ENCODE data around the gene CYP2W1. TPM values are rescaled to one million over a fixed set of nuclear protein-coding genes. Genes with fewer than 3 reads are reported as not detected.

CYP2W1 gene
- total RNA-seq, 2 experiments from 2014 or later, result not detected

DNA sequence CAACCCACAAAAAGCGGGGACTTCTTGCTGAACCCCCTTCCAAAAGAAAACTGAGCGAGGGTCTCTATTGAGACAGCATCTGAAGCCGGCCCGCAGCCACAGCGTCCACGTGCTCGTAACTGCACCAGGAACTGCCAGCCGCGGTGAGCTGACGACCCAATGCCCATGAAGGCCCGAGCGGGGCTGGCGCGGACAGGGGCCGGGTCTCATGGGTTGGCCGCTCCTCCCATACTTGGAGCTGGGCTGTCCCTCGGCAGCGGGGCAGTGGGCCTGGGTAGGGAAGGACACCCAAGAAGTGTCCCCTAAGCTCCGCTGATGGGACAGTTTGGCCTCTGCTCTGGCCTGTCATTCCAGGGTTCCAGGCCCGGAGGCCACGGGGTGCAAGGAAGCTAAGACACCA is 22.3 kb downstream of the CYP2W1 start:
- intact Hi-C loops (cut with DNase I, micrococcal nuclease), result no loop called here
- no peaks in the 10 kb centered on the region for H3K27me3 ChIP-seq (ENCODE audit: control insufficient read depth in 1 of 2, insufficient read depth in 2 of 2, low read length in 2 of 2)
- H3K36me3 Mint-ChIP-seq (ENCODE audit: low read depth), result peaks cover 10% of the 10 kb centered on the region
- H3K36me3 ChIP-seq (ENCODE audit: insufficient read depth, low read length), result peaks cover 22% of the 10 kb centered on the region
- no peaks in the 10 kb centered on the region for H3K27me3 Mint-ChIP-seq
- no peaks in the 10 kb centered on the region for H3K4me1 Mint-ChIP-seq (ENCODE audit: low read depth)
- H3K27ac Mint-ChIP-seq, result no peak overlapping the region
- DNase-seq (no peak), ATAC-seq (ENCODE audit: poor library complexity) (no peak)
- H3K27ac ChIP-seq (ENCODE audit: low read depth in 1 of 2, low read length in 2 of 2), result no peak overlapping the region
- H3K9me3 ChIP-seq (ENCODE audit: control insufficient read depth in 1 of 2, insufficient read depth in 1 of 2, low read length in 2 of 2), result no peaks in the 10 kb centered on the region
- ChIA-PET POLR2A (interaction anchor here (0.7 kb wide), 1 partner anchor 82 kb away, joined by 3 read pairs; no protein-coding TSS in a partner anchor), CTCF (no interaction called here)
- TF ChIP-seq, protein P1, sequence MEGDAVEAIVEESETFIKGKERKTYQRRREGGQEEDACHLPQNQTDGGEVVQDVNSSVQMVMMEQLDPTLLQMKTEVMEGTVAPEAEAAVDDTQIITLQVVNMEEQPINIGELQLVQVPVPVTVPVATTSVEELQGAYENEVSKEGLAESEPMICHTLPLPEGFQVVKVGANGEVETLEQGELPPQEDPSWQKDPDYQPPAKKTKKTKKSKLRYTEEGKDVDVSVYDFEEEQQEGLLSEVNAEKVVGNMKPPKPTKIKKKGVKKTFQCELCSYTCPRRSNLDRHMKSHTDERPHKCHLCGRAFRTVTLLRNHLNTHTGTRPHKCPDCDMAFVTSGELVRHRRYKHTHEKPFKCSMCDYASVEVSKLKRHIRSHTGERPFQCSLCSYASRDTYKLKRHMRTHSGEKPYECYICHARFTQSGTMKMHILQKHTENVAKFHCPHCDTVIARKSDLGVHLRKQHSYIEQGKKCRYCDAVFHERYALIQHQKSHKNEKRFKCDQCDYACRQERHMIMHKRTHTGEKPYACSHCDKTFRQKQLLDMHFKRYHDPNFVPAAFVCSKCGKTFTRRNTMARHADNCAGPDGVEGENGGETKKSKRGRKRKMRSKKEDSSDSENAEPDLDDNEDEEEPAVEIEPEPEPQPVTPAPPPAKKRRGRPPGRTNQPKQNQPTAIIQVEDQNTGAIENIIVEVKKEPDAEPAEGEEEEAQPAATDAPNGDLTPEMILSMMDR (IDR thresholded peaks at IDR 0.05), result no peak
- no peak overlapping the region for H3K4me3 ChIP-seq (ENCODE audit: low read length)
- peaks cover 1% of the 10 kb centered on the region for H3K4me1 ChIP-seq (ENCODE audit: insufficient read depth, low read length)
- H3K4me3 Mint-ChIP-seq, result no peak overlapping the region
- H3K9me3 Mint-ChIP-seq, result no peaks in the 10 kb centered on the region

DNA sequence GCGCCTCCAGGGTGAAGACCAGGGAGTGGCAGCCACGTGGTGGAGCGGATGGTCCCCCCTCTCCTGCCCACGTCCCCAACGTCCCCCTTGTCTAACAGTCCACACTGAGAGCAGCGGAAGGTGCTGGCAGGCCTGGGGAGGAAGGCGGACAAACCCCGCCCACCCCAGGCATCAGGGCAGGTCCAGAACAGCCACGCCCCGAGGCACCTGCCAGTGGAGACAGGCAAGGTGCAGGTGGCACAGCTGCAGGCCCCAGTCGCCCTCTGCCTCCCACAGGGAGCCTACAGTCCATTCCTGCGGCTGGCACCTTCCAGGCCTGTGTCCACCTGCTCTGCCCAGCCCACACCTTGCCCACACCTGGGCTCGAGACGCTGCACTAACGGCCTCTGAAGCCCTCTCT is 24.9 kb downstream of the CYP2W1 start:
- Histone ChIP-seq H3K9me3 (ENCODE audit: control insufficient read depth in 1 of 2, insufficient read depth in 1 of 2, low read length in 2 of 2) (peaks cover 0 to 7% of the 10 kb centered on the region in 2 experiments), H3K27me3 (ENCODE audit: control insufficient read depth in 1 of 2, insufficient read depth in 2 of 2, low read length in 2 of 2) (no peaks in the 10 kb centered on the region), H3K27ac (ENCODE audit: low read depth in 1 of 2, low read length in 2 of 2) (no peak overlapping the region), H3K4me3 (ENCODE audit: low read length) (no peak overlapping the region), H3K36me3 (ENCODE audit: insufficient read depth, low read length) (peaks cover 22% of the 10 kb centered on the region), H3K4me1 (ENCODE audit: insufficient read depth, low read length) (peaks cover 24% of the 10 kb centered on the region)
- no peak for DNase-seq
- H3K4me1 Mint-ChIP-seq (ENCODE audit: low read depth), result peaks cover 7% of the 10 kb centered on the region
- no peaks in the 10 kb centered on the region for H3K27me3 Mint-ChIP-seq
- ChIA-PET CTCF (no interaction called here), POLR2A (no interaction called here)
- TF ChIP-seq, protein P1 (IDR thresholded peaks at IDR 0.05), result no peak
- H3K27ac Mint-ChIP-seq, result no peak overlapping the region
- intact Hi-C loops (cut with DNase I, micrococcal nuclease), result no loop called here
- no peaks in the 10 kb centered on the region for H3K9me3 Mint-ChIP-seq
- no peak overlapping the region for H3K4me3 Mint-ChIP-seq
- H3K36me3 Mint-ChIP-seq (ENCODE audit: low read depth), result peaks cover 14% of the 10 kb centered on the region
- no peak for ATAC-seq (ENCODE audit: poor library complexity)

DNA sequence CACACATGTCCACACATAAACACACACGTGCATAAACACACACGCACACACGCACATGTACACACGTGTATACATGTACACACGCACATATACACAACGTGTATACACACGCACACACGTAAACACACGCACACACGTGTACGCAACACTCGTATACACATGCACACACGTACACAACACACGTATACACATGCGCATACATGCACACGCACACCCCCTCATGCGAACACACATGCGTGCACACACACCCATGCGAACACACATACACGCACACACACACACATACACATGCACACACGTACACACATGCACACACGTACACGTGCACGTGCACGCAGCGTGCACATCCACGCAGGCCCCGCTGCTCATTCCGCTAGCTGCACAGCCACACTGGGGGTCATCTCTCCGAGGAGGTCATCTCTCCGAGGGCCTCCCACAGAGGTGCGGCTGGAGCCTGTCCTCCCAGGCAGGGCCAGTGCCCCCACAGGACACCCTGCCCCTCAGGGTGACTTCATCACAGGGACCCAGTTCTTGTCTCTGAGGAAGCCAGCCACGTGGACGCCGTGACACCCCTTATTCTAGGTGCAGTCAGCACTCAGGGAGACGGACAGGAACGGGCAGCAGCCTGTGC is 25.9 kb downstream of the CYP2W1 start:
- TF ChIP-seq, protein P1 (IDR thresholded peaks at IDR 0.05), result no peak
- H3K27me3 ChIP-seq (ENCODE audit: control insufficient read depth in 1 of 2, insufficient read depth in 2 of 2, low read length in 2 of 2), result no peaks in the 10 kb centered on the region
- peaks cover 22% of the 10 kb centered on the region for H3K36me3 ChIP-seq (ENCODE audit: insufficient read depth, low read length)
- peaks cover 7% of the 10 kb centered on the region for H3K4me1 Mint-ChIP-seq (ENCODE audit: low read depth)
- ChIA-PET POLR2A (no interaction called here), CTCF (no interaction called here)
- peaks cover 14% of the 10 kb centered on the region for H3K36me3 Mint-ChIP-seq (ENCODE audit: low read depth)
- no peaks in the 10 kb centered on the region for H3K9me3 Mint-ChIP-seq
- DNase-seq (no peak), ATAC-seq (ENCODE audit: poor library complexity) (no peak)
- no peak overlapping the region for H3K4me3 ChIP-seq (ENCODE audit: low read length)
- no peaks in the 10 kb centered on the region for H3K27me3 Mint-ChIP-seq
- peaks cover 24% of the 10 kb centered on the region for H3K4me1 ChIP-seq (ENCODE audit: insufficient read depth, low read length)
- no peak overlapping the region for H3K27ac ChIP-seq (ENCODE audit: low read depth in 1 of 2, low read length in 2 of 2)
- intact Hi-C loops (cut with DNase I, micrococcal nuclease), result no loop called here
- no peak overlapping the region for H3K27ac Mint-ChIP-seq
- H3K9me3 ChIP-seq (ENCODE audit: control insufficient read depth in 1 of 2, insufficient read depth in 1 of 2, low read length in 2 of 2), result peaks cover 0 to 7% of the 10 kb centered on the region in 2 experiments
- no peak overlapping the region for H3K4me3 Mint-ChIP-seq

Measured in CD4-positive, alpha-beta T cell (primary cell).